ENCODE results near the gene MAGEF1.

MAGEF1 gene

GRCh38 chr3:184711493-184712247 is at the start of gene MAGEF1:
TSS of gene MAGEF1 (minus strand) at chr3:184712064. CDS start at chr3:184711821, 243 bp downstream.
- in situ Hi-C loops (cut with HindIII; ENCODE audit: low pct_unique_long_range_greater_than_20kb, low sequenced_read_pairs) = no loop called here
- no peak for TF ChIP-seq JUND (IDR thresholded peaks at IDR 0.05; ENCODE audit: low read depth)
- peak; percentile 93 to 98 for DNase-seq (ENCODE audit: low read depth in 1 of 2, low spot score in 1 of 2)

GRCh38 chr3:184761075-184761841 is 49.4 kb upstream of the MAGEF1 start:
- no peak for DNase-seq (ENCODE audit: low read depth in 1 of 2, low spot score in 1 of 2)
- TF ChIP-seq JUND (IDR thresholded peaks at IDR 0.05; ENCODE audit: low read depth) = no peak
- in situ Hi-C loops (cut with HindIII; ENCODE audit: low pct_unique_long_range_greater_than_20kb, low sequenced_read_pairs) = no loop called here

GRCh38 chr3:184760337-184761074 is 48.6 kb upstream of the MAGEF1 start:
- in situ Hi-C loops (cut with HindIII; ENCODE audit: low pct_unique_long_range_greater_than_20kb, low sequenced_read_pairs) = no loop called here
- DNase-seq (ENCODE audit: low read depth in 1 of 2, low spot score in 1 of 2) = no peak
- no peak for TF ChIP-seq JUND (IDR thresholded peaks at IDR 0.05; ENCODE audit: low read depth)

- in situ Hi-C loops (cut with HindIII; ENCODE audit: low pct_unique_long_range_greater_than_20kb, low sequenced_read_pairs) = no loop called here
- DNase-seq (ENCODE audit: low read depth in 1 of 2, low spot score in 1 of 2) = no peak
- no peak for TF ChIP-seq JUND (IDR thresholded peaks at IDR 0.05; ENCODE audit: low read depth)
These were observed 47.9 kb upstream of the MAGEF1 start for GRCh38 chr3:184759666-184760200.

GRCh38 chr3:184758056-184758455 is 46.2 kb upstream of the MAGEF1 start:
- in situ Hi-C loops (cut with HindIII; ENCODE audit: low pct_unique_long_range_greater_than_20kb, low sequenced_read_pairs) = no loop called here
- no peak for TF ChIP-seq JUND (IDR thresholded peaks at IDR 0.05; ENCODE audit: low read depth)
- DNase-seq (ENCODE audit: low read depth in 1 of 2, low spot score in 1 of 2) = no peak

GRCh38 chr3:184757022-184757651 is 45.3 kb upstream of the MAGEF1 start:
- DNase-seq (ENCODE audit: low read depth in 1 of 2, low spot score in 1 of 2) = no peak
- in situ Hi-C loops (cut with HindIII; ENCODE audit: low pct_unique_long_range_greater_than_20kb, low sequenced_read_pairs) = no loop called here
- no peak for TF ChIP-seq JUND (IDR thresholded peaks at IDR 0.05; ENCODE audit: low read depth)

- no peak for TF ChIP-seq JUND (IDR thresholded peaks at IDR 0.05; ENCODE audit: low read depth)
- DNase-seq (ENCODE audit: low read depth in 1 of 2, low spot score in 1 of 2) = no peak
- in situ Hi-C loops (cut with HindIII; ENCODE audit: low pct_unique_long_range_greater_than_20kb, low sequenced_read_pairs) = no loop called here
These were observed 44.5 kb upstream of the MAGEF1 start for GRCh38 chr3:184756151-184757021.

GRCh38 chr3:184755315-184755731 is 43.5 kb upstream of the MAGEF1 start:
- TF ChIP-seq JUND (IDR thresholded peaks at IDR 0.05; ENCODE audit: low read depth) = no peak
- DNase-seq (ENCODE audit: low read depth in 1 of 2, low spot score in 1 of 2) = no peak
- in situ Hi-C loops (cut with HindIII; ENCODE audit: low pct_unique_long_range_greater_than_20kb, low sequenced_read_pairs) = no loop called here

- DNase-seq (ENCODE audit: low read depth in 1 of 2, low spot score in 1 of 2) = no peak
- in situ Hi-C loops (cut with HindIII; ENCODE audit: low pct_unique_long_range_greater_than_20kb, low sequenced_read_pairs) = no loop called here
- TF ChIP-seq JUND (IDR thresholded peaks at IDR 0.05; ENCODE audit: low read depth) = no peak
These were observed 40.5 kb upstream of the MAGEF1 start for GRCh38 chr3:184752361-184752760.

GRCh38 chr3:184751204-184752040 is 39.6 kb upstream of the MAGEF1 start:
- no peak for DNase-seq (ENCODE audit: low read depth in 1 of 2, low spot score in 1 of 2)
- no peak for TF ChIP-seq JUND (IDR thresholded peaks at IDR 0.05; ENCODE audit: low read depth)
- in situ Hi-C loops (cut with HindIII; ENCODE audit: low pct_unique_long_range_greater_than_20kb, low sequenced_read_pairs) = no loop called here
